Activated CD4-positive, alpha-beta T cell treated with anti-CD3 and anti-CD28 coated beads for 36 hours (primary cell): ENCODE results near the gene CAPN7. TPM values are rescaled to one million over a fixed set of nuclear protein-coding genes. Genes with fewer than 3 reads are reported as not detected.
A peak's percentile ranks its signal among the peaks of the same experiment; 100 is the strongest.

Experiments used
- ATAC-seq: fragments of 200-7000 bp; cut with Tn5 transposase; one replicate; pipeline ENCODE4 v1.10.0; 2021; ENCODE audit warnings: mild to moderate bottlenecking, moderate library complexity
- CTCF ChIA-PET: fragments of 350-600 bp; sonication (Branson Sonifier 250); formaldehyde crosslinking; loops from one replicate; lab custom pipeline; 2021; ENCODE audit warnings: antibody characterized with exemption; lab: Charles Lee
- POLR2A ChIA-PET: fragments of 350-600 bp; sonication (Branson Sonifier 250); formaldehyde crosslinking; loops from one replicate; lab custom pipeline; 2021; ENCODE audit warnings: antibody characterized with exemption, inconsistent platforms; lab: Charles Lee
- DNase-seq: peaks from one replicate; pipeline ENCODE4 v3.0.0-alpha.2; 2020
- H3K27ac Mint-ChIP-seq: one replicate; pipeline ENCODE4 v1.8.0; 2021; ENCODE audit warnings: mixed read lengths
- H3K27me3 Mint-ChIP-seq: one replicate; pipeline ENCODE4 v1.8.0; 2021; ENCODE audit warnings: mixed read lengths
- H3K36me3 Mint-ChIP-seq: one replicate; pipeline ENCODE4 v1.8.0; 2021; ENCODE audit warnings: low read depth, mixed read lengths
- H3K4me1 Mint-ChIP-seq: one replicate; pipeline ENCODE4 v1.8.0; 2021; ENCODE audit warnings: mixed read lengths
- H3K4me3 Mint-ChIP-seq: one replicate; pipeline ENCODE4 v1.8.0; 2021; ENCODE audit warnings: mild to moderate bottlenecking, moderate library complexity, mixed read lengths
- H3K9me3 Mint-ChIP-seq: one replicate; pipeline ENCODE4 v1.8.0; 2021; ENCODE audit warnings: low read depth, mixed read lengths
- intact Hi-C, 2 experiments: fragments of 100-400 bp; cut with DNase I in 1 of 2; cut with micrococcal nuclease in 1 of 2; formaldehyde crosslinking; loops; one replicate each; pipeline versions ENCODE4 v1.14.2 to v1.15.1; 2022 to 2024; cut with DNase I, micrococcal nuclease
- total RNA-seq, 2 experiments: library from RNA; stranded (reverse); gene quantifications; one replicate each; pipeline ENCODE4 v1.2.3, GENCODE V29; 2021

CAPN7 gene
- total RNA-seq, 2 experiments from 2014 or later = 18.4 to 20.4 TPM

- POLR2A ChIA-PET = no interaction called here
- Mint-ChIP-seq H3K27me3 (no peaks in the 10 kb centered on the region), H3K27ac (no peak overlapping the region), H3K4me1 (peaks cover 4% of the 10 kb centered on the region), H3K36me3 (peaks cover 33% of the 10 kb centered on the region), H3K9me3 (no peaks in the 10 kb centered on the region), H3K4me3 (no peak overlapping the region)
- DNase-seq (no peak), ATAC-seq (no peak)
- CTCF ChIA-PET = interaction anchor here (0.9 to 1.2 kb wide), 6 partner anchors 9 to 158 kb away, joined by 3 to 6 read pairs (median 3); partner anchors contain the start of gene SH3BP5
- intact Hi-C loops = no loop called here
Measured at GRCh38 chr3:15246186-15246585, 40.1 kb downstream of the CAPN7 start.

GRCh38 chr3:15253023-15253697 is 47.1 kb downstream of the CAPN7 start:
- ATAC-seq (peak; percentile 19), DNase-seq (no peak)
- H3K9me3 Mint-ChIP-seq = no peaks in the 10 kb centered on the region

GRCh38 chr3:15255215-15255614 is 49.2 kb downstream of the CAPN7 start:
- ATAC-seq (no peak), DNase-seq (no peak)
- Mint-ChIP-seq H3K9me3 (no peaks in the 10 kb centered on the region), H3K4me1 (peaks cover 6% of the 10 kb centered on the region), H3K27me3 (no peaks in the 10 kb centered on the region), H3K27ac (no peak overlapping the region), H3K4me3 (no peak overlapping the region), H3K36me3 (peaks cover 17% of the 10 kb centered on the region)
- POLR2A ChIA-PET = no interaction called here
- intact Hi-C loops = no loop called here
- CTCF ChIA-PET = interaction anchor here (0.6 to 1.0 kb wide), 2 partner anchors 108 to 150 kb away, joined by 3 to 4 read pairs; no protein-coding TSS in a partner anchor

More at GRCh38 chr3:15253023-15253697, 47.1 kb downstream of the CAPN7 start:
- intact Hi-C loops = no loop called here
- H3K27ac Mint-ChIP-seq = peak overlapping the region; percentile 63
- peaks cover 17% of the 10 kb centered on the region for H3K36me3 Mint-ChIP-seq
- no peaks in the 10 kb centered on the region for H3K27me3 Mint-ChIP-seq
- H3K4me3 Mint-ChIP-seq = no peak overlapping the region
- POLR2A ChIA-PET = interaction anchor here (0.8 kb wide), 1 partner anchor 48 kb away, joined by 3 read pairs; no protein-coding TSS in a partner anchor
- CTCF ChIA-PET = interaction anchor here (0.8 to 1.4 kb wide), 3 partner anchors 15 to 152 kb away, joined by 3 to 5 read pairs (median 3); no protein-coding TSS in a partner anchor
- peaks cover 6% of the 10 kb centered on the region for H3K4me1 Mint-ChIP-seq

GRCh38 chr3:15256861-15257341 is 50.9 kb downstream of the CAPN7 start:
- H3K27me3 Mint-ChIP-seq = no peaks in the 10 kb centered on the region
- no peaks in the 10 kb centered on the region for H3K9me3 Mint-ChIP-seq
- DNase-seq (no peak), ATAC-seq (no peak)
- H3K4me3 Mint-ChIP-seq = no peak overlapping the region
- no peak overlapping the region for H3K27ac Mint-ChIP-seq
- peaks cover 13% of the 10 kb centered on the region for H3K36me3 Mint-ChIP-seq
- peaks cover 6% of the 10 kb centered on the region for H3K4me1 Mint-ChIP-seq
- ChIA-PET CTCF (interaction anchor here (0.7 to 1.8 kb wide), 7 partner anchors 8 to 245 kb away, joined by 3 to 10 read pairs (median 4); no protein-coding TSS in a partner anchor), POLR2A (no interaction called here)
- intact Hi-C loops = no loop called here

GRCh38 chr3:15258720-15259119 is 52.7 kb downstream of the CAPN7 start:
- H3K27me3 Mint-ChIP-seq = no peaks in the 10 kb centered on the region
- intact Hi-C loops = no loop called here
- peak overlapping the region; percentile 47 for H3K27ac Mint-ChIP-seq
- H3K9me3 Mint-ChIP-seq = no peaks in the 10 kb centered on the region
- ChIA-PET POLR2A (no interaction called here), CTCF (interaction anchor here (1.4 to 1.8 kb wide), 2 partner anchors 9 to 10 kb away, joined by 5 to 10 read pairs; no protein-coding TSS in a partner anchor)
- no peak overlapping the region for H3K4me3 Mint-ChIP-seq
- DNase-seq = no peak
- no peaks in the 10 kb centered on the region for H3K4me1 Mint-ChIP-seq
- no peak for ATAC-seq
- H3K36me3 Mint-ChIP-seq = peaks cover 11% of the 10 kb centered on the region

- no peak for ATAC-seq
Measured at GRCh38 chr3:15260531-15260930, 54.5 kb downstream of the CAPN7 start.

DNA sequence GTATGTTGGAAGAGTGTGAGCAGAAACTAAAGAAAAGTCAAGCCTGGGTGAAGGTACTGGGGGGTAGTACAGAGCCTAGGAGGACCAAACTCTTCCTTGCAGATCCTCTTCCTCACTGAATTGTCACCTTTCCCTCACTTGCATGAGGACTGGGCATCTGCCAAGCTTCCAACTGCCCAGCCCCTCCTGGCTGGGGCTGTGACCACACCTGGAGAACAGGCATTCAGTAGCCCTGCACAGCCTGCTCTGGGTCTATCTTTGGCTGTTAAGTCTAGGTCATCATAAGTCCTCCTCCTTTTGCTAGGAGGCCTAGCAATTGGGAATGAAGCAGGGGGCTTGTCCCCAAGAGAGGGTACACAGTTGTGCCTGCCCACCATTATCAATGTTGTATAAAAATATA is 55.2 kb downstream of the CAPN7 start:
- Mint-ChIP-seq H3K36me3 (peaks cover 8% of the 10 kb centered on the region), H3K27ac (no peak overlapping the region), H3K9me3 (no peaks in the 10 kb centered on the region), H3K27me3 (no peaks in the 10 kb centered on the region), H3K4me3 (no peak overlapping the region), H3K4me1 (peaks cover 9% of the 10 kb centered on the region)
- no peak for ATAC-seq
- POLR2A ChIA-PET = no interaction called here
- no peak for DNase-seq
- intact Hi-C loops = loop anchor here in 1 of 2 experiments (10.0 kb wide), 1 partner anchor 294 kb away; no protein-coding TSS in a partner anchor
- CTCF ChIA-PET = no interaction called here

More at GRCh38 chr3:15260531-15260930, 54.5 kb downstream of the CAPN7 start:
- Mint-ChIP-seq H3K4me1 (peaks cover 6% of the 10 kb centered on the region), H3K27ac (peak overlapping the region; percentile 11), H3K4me3 (no peak overlapping the region), H3K36me3 (peaks cover 10% of the 10 kb centered on the region), H3K9me3 (no peaks in the 10 kb centered on the region), H3K27me3 (no peaks in the 10 kb centered on the region)
- no peak for DNase-seq
- intact Hi-C loops = loop anchor here in 1 of 2 experiments (10.0 kb wide), 1 partner anchor 294 kb away; no protein-coding TSS in a partner anchor
- ChIA-PET POLR2A (no interaction called here), CTCF (interaction anchor here (0.6 to 1.4 kb wide), 4 partner anchors 8 to 144 kb away, joined by 3 to 6 read pairs (median 4); no protein-coding TSS in a partner anchor)

DNA sequence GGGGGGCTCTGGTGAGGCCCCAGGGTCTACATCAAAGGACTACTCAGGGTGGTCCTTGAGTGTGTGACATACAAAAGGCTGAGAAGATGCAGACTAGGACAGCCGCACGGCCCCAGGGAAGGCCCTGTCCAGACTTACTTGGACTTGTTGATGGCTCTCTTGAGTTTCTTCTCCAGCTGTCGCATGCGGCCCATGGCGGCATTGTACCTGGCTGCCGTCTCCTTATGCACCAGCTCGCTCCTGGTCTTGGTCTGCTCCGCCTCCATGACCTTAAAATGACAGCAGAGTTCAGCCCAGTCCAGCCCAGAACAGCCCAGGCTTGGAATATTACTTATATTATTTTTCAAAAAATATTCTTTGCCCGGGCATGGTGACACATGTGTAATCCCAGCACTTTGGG is 56.0 kb downstream of the CAPN7 start:
- no peak for DNase-seq
- Mint-ChIP-seq H3K36me3 (peaks cover 8% of the 10 kb centered on the region), H3K4me1 (peaks cover 9% of the 10 kb centered on the region), H3K27me3 (no peaks in the 10 kb centered on the region), H3K27ac (no peak overlapping the region), H3K9me3 (no peaks in the 10 kb centered on the region), H3K4me3 (no peak overlapping the region)
- CTCF ChIA-PET = interaction anchor here (8.1 to 8.7 kb wide), 3 partner anchors 69 to 143 kb away, joined by 120 to 133 read pairs (median 132); partner anchors contain the start of gene SH3BP5
- POLR2A ChIA-PET = no interaction called here
- intact Hi-C loops = loop anchor here in 1 of 2 experiments (10.0 kb wide), 1 partner anchor 293 kb away; no protein-coding TSS in a partner anchor
- no peak for ATAC-seq

GRCh38 chr3:15263120-15263519 is 57.1 kb downstream of the CAPN7 start:
- CTCF ChIA-PET = interaction anchor here (1.3 to 8.7 kb wide), 5 partner anchors 60 to 154 kb away, joined by 3 to 133 read pairs (median 120); partner anchors contain the start of gene SH3BP5
- Mint-ChIP-seq H3K9me3 (no peaks in the 10 kb centered on the region), H3K27ac (peak overlapping the region; percentile 45), H3K27me3 (no peaks in the 10 kb centered on the region), H3K36me3 (peaks cover 8% of the 10 kb centered on the region), H3K4me1 (peaks cover 13% of the 10 kb centered on the region), H3K4me3 (no peak overlapping the region)
- no peak for ATAC-seq
- POLR2A ChIA-PET = no interaction called here
- no peak for DNase-seq
- intact Hi-C loops = loop anchor here in 1 of 2 experiments (10.0 kb wide), 1 partner anchor 292 kb away; no protein-coding TSS in a partner anchor

DNA sequence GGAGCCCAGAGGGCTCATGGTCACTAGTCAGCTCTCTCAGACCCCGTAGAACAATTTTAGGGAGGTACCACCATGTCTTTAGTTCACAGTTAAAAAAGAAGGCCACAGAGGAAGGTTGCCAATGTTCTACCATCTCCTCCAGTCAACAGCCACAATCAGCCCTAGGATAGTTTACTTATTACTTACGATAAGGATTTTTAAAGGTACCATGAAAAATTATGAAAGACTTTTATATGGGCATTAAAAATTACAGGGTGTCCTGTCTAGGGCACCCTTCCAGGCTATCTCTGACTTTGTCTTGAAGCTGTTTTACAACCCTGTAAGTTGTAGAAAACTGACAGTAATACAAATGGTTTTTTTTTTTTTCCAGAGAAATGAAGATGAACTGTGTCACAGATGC is 57.9 kb downstream of the CAPN7 start:
- no peaks in the 10 kb centered on the region for H3K27me3 Mint-ChIP-seq
- ChIA-PET POLR2A (no interaction called here), CTCF (interaction anchor here (0.7 to 8.7 kb wide), 8 partner anchors 59 to 155 kb away, joined by 3 to 133 read pairs (median 42); partner anchors contain the start of gene SH3BP5)
- peaks cover 6% of the 10 kb centered on the region for H3K36me3 Mint-ChIP-seq
- ATAC-seq (no peak), DNase-seq (no peak)
- intact Hi-C loops = loop anchor here in 1 of 2 experiments (10.0 kb wide), 1 partner anchor 291 kb away; no protein-coding TSS in a partner anchor
- no peak overlapping the region for H3K4me3 Mint-ChIP-seq
- no peaks in the 10 kb centered on the region for H3K9me3 Mint-ChIP-seq
- peaks cover 21% of the 10 kb centered on the region for H3K4me1 Mint-ChIP-seq
- no peak overlapping the region for H3K27ac Mint-ChIP-seq

GRCh38 chr3:15264486-15264885 is 58.4 kb downstream of the CAPN7 start:
- DNase-seq = no peak
- Mint-ChIP-seq H3K9me3 (no peaks in the 10 kb centered on the region), H3K4me1 (peaks cover 27% of the 10 kb centered on the region), H3K4me3 (no peak overlapping the region), H3K27me3 (no peaks in the 10 kb centered on the region), H3K27ac (no peak overlapping the region), H3K36me3 (peaks cover 7% of the 10 kb centered on the region)
- CTCF ChIA-PET = interaction anchor here (0.7 to 8.7 kb wide), 18 partner anchors 8 to 157 kb away, joined by 3 to 133 read pairs (median 4); partner anchors contain the start of gene SH3BP5
- POLR2A ChIA-PET = no interaction called here
- intact Hi-C loops = loop anchor here in 1 of 2 experiments (10.0 kb wide), 1 partner anchor 290 kb away; no protein-coding TSS in a partner anchor
- no peak for ATAC-seq
